H9 (cell line): ENCODE measurements around the gene UTF1. TPM values are rescaled to one million over a fixed set of nuclear protein-coding genes. Genes with fewer than 3 reads are reported as not detected.
A peak's percentile ranks its signal among the peaks of the same experiment; 100 is the strongest.

Source experiments
- DNase-seq: peaks from one replicate; pipeline ENCODE4 v3.0.0-alpha.2; 2017
- H2AFZ ChIP-seq: one replicate; pipeline ENCODE4 v1.6.1; 2013; ENCODE audit warnings: mild to moderate bottlenecking, low read length, control low read depth, moderate library complexity
- H2AK5ac ChIP-seq: 2 replicates; pipeline ENCODE4 v1.6.1; 2013; ENCODE audit warnings: low read length, control low read depth, mixed read lengths; ENCODE audit not compliant: insufficient read length
- H2BK120ac ChIP-seq: one replicate; pipeline ENCODE4 v1.6.1; 2013; ENCODE audit warnings: low read depth, mild to moderate bottlenecking, low read length, control low read depth, inconsistent platforms; ENCODE audit not compliant: poor library complexity, severe bottlenecking
- H2BK12ac ChIP-seq: 2 replicates; pipeline ENCODE4 v1.6.1; 2013; ENCODE audit warnings: low read length, control low read depth, mixed read lengths, low read depth; ENCODE audit not compliant: insufficient read length
- H2BK15ac ChIP-seq: 2 replicates; pipeline ENCODE4 v1.6.1; 2013; ENCODE audit warnings: low read depth, low read length, control low read depth
- H2BK20ac ChIP-seq: one replicate; pipeline ENCODE4 v1.6.1; 2013; ENCODE audit warnings: low read depth, mild to moderate bottlenecking, low read length, control low read depth, inconsistent platforms; ENCODE audit not compliant: poor library complexity, severe bottlenecking
- H2BK5ac ChIP-seq: 2 replicates; pipeline ENCODE4 v1.6.1; 2013; ENCODE audit warnings: low read length, control low read depth, mixed read lengths; ENCODE audit not compliant: insufficient read length
- H3K14ac ChIP-seq: 2 replicates; pipeline ENCODE4 v1.6.1; 2013; ENCODE audit warnings: low read length, control low read depth; ENCODE audit not compliant: insufficient read depth
- H3K18ac ChIP-seq: 2 replicates; pipeline ENCODE4 v1.6.1; 2013; ENCODE audit warnings: low read depth, mild to moderate bottlenecking, mixed read lengths, low read length, control low read depth; ENCODE audit not compliant: insufficient read length
- H3K23ac ChIP-seq: 2 replicates; pipeline ENCODE4 v1.6.1; 2013; ENCODE audit warnings: low read length, control low read depth, mixed read lengths, low read depth; ENCODE audit not compliant: insufficient read length
- H3K23me2 ChIP-seq: 2 replicates; pipeline ENCODE4 v1.6.1; 2013; ENCODE audit warnings: low read depth, mild to moderate bottlenecking, mixed read lengths, low read length, control low read depth; ENCODE audit not compliant: insufficient read length, poor library complexity, severe bottlenecking
- H3K27ac ChIP-seq: 2 replicates; pipeline ENCODE4 v1.5.1; 2013; ENCODE audit warnings: low read length, control low read depth, mixed read lengths, low read depth; ENCODE audit not compliant: insufficient read length
- H3K27me3 ChIP-seq: 2 replicates; pipeline ENCODE4 v1.6.1; 2013; ENCODE audit warnings: low read length, control low read depth, inconsistent platforms; ENCODE audit not compliant: insufficient read depth
- H3K4ac ChIP-seq: 2 replicates; pipeline ENCODE4 v1.6.1; 2013; ENCODE audit warnings: low read depth, mild to moderate bottlenecking, control low read depth, inconsistent platforms, low read length, moderate library complexity
- H3K4me1 ChIP-seq: 2 replicates; pipeline ENCODE4 v1.6.1; 2013; ENCODE audit warnings: low read length, control low read depth, inconsistent platforms; ENCODE audit not compliant: insufficient read depth
- H3K4me2 ChIP-seq: 2 replicates; pipeline ENCODE4 v1.6.1; 2013; ENCODE audit warnings: low read length, control low read depth, mixed read lengths; ENCODE audit not compliant: insufficient read length, insufficient read depth
- H3K56ac ChIP-seq: 2 replicates; pipeline ENCODE4 v1.6.1; 2013; ENCODE audit warnings: low read depth, mild to moderate bottlenecking, mixed read lengths, low read length, control low read depth; ENCODE audit not compliant: insufficient read length
- H3K79me1 ChIP-seq: 2 replicates; pipeline ENCODE4 v1.6.1; 2013; ENCODE audit warnings: low read depth, mild to moderate bottlenecking, moderate library complexity, low read length, control low read depth, inconsistent platforms; ENCODE audit not compliant: insufficient read depth, poor library complexity, severe bottlenecking
- H3K79me2 ChIP-seq: 2 replicates; pipeline ENCODE4 v1.6.1; 2013; ENCODE audit warnings: low read length, control low read depth, inconsistent platforms; ENCODE audit not compliant: insufficient read depth
- H3K9ac ChIP-seq: 2 replicates; pipeline ENCODE4 v1.6.1; 2013; ENCODE audit warnings: low read length, control low read depth, mixed read lengths; ENCODE audit not compliant: insufficient read length; ENCODE audit errors: extremely low read depth
- H3K9me3 ChIP-seq: one replicate; pipeline ENCODE4 v1.6.1; 2013; ENCODE audit warnings: low read depth, low read length, inconsistent platforms; ENCODE audit not compliant: control insufficient read depth
- H3T11ph ChIP-seq: one replicate; pipeline ENCODE4 v1.6.1; 2013; ENCODE audit warnings: mild to moderate bottlenecking, low read length, control low read depth, inconsistent platforms
- H4K20me1 ChIP-seq: one replicate; pipeline ENCODE4 v1.6.1; 2013; ENCODE audit not compliant: control insufficient read depth, insufficient read length, insufficient read depth
- H4K5ac ChIP-seq: 2 replicates; pipeline ENCODE4 v1.6.1; 2013; ENCODE audit warnings: low read depth, mild to moderate bottlenecking, mixed read lengths, low read length, control low read depth; ENCODE audit not compliant: insufficient read length
- H4K8ac ChIP-seq: replicated peaks from 2 replicates; pipeline ENCODE4 v1.6.1; 2013; ENCODE audit warnings: low read length, control low read depth, mixed read lengths, low read depth; ENCODE audit not compliant: insufficient read length
- H4K91ac ChIP-seq: 2 replicates; pipeline ENCODE4 v1.6.1; 2013; ENCODE audit warnings: low read depth, mild to moderate bottlenecking, moderate library complexity, mixed read lengths, low read length, control low read depth; ENCODE audit not compliant: insufficient read length
- H3K27ac Mint-ChIP-seq, 3 experiments: 2 replicates in 2 of 3; 3 replicates in 1 of 3; pipeline ENCODE4 v1.8.0; 2020 to 2021; ENCODE audit warnings: mixed read lengths in 3 of 3, mild to moderate bottlenecking in 1 of 3, moderate library complexity in 1 of 3
- H3K27me3 Mint-ChIP-seq: 2 replicates; pipeline ENCODE4 v1.8.0; 2021; ENCODE audit warnings: low read depth, mild to moderate bottlenecking, moderate library complexity, mixed read lengths
- H3K36me3 Mint-ChIP-seq, 3 experiments: 2 replicates in 2 of 3; 3 replicates in 1 of 3; pipeline ENCODE4 v1.8.0; 2020 to 2021; ENCODE audit warnings: low read depth in 3 of 3, mixed read lengths in 3 of 3; ENCODE audit not compliant: insufficient read depth in 1 of 3
- H3K4me1 Mint-ChIP-seq, 2 experiments: 2 replicates each; pipeline ENCODE4 v1.8.0; 2020; ENCODE audit warnings: mixed read lengths in 2 of 2
- H3K4me3 Mint-ChIP-seq, 2 experiments: 2 replicates in 1 of 2; 3 replicates in 1 of 2; pipeline ENCODE4 v1.8.0; 2020 to 2021; ENCODE audit warnings: mild to moderate bottlenecking in 2 of 2, mixed read lengths in 2 of 2, moderate library complexity in 1 of 2
- H3K9me3 Mint-ChIP-seq, 2 experiments: 2 replicates in 1 of 2; 3 replicates in 1 of 2; pipeline ENCODE4 v1.8.0; 2020; ENCODE audit warnings: mild to moderate bottlenecking in 2 of 2, mixed read lengths in 2 of 2, moderate library complexity in 1 of 2
- CTCF ChIP-seq: fragments of 200-600 bp; sonication (generic); conservative IDR thresholded peaks from 3 replicates; pipeline ENCODE4 v1.8.0; 2021; ENCODE audit warnings: antibody characterized with exemption, mild to moderate bottlenecking
- WGBS: extraction: QIAGEN DNeasy Blood & Tissue Kit; methylation state at CpG from one replicate; pipeline ENCODE4 v1.1.7; 2013; ENCODE audit warnings: missing lambda C conversion rate, low lambda C conversion rate, mixed read lengths; ENCODE audit not compliant: insufficient read length; ENCODE audit errors: extremely low coverage; 5-methylcytosine and 5-hydroxymethylcytosine counted together
- total RNA-seq: library from RNA; stranded (reverse); gene quantifications from 2 replicates; pipeline ENCODE4 v1.2.1, GENCODE V29; 2021

The UTF1 gene
- total RNA-seq, 1 experiment from 2014 or later, result 31.5 TPM

DNA sequence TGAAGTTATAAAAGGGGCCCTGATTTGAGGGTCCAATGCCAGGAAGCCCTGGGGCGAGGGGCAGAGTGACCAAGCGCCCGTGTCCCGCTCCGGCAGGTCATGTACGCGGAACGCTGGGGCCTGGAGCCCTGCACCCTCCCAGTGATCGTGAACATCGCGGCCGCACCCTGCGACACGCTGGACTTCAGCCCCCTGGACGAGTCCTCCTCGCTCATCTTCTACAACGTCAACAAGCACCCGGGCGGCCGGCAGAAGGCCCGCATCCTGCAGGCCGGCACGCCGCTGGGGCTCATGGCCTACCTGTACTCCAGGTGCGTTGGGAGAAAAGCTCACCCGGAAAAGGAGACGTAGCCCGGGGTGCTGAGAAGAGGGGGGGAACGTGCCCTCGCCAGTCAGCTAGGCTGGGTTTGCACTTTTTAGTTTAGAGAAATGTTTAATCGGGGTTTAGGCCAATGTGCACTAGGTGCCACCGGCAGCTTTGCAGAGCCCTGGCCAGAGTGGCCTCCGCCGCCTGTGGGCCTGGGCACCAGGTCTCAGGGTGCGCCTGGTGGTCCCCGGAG is 22.9 kb upstream of the UTF1 start:
- no peaks in the 10 kb centered on the region for H3K4me1 Mint-ChIP-seq
- no peak for TF ChIP-seq CTCF
- no CpG with 5 or more reads among the region's 36 CpGs for WGBS

More for the DNA sequence above, 22.9 kb upstream of the UTF1 start:
- Histone ChIP-seq H2BK15ac (no peak overlapping the region), H4K20me1 (no peaks in the 10 kb centered on the region), H3K4me1 (no peaks in the 10 kb centered on the region), H4K8ac (no peak overlapping the region), H2BK5ac (no peak overlapping the region), H3K9ac (no peak overlapping the region), H3K27me3 (no peaks in the 10 kb centered on the region), H2AK5ac (no peak overlapping the region), H3K9me3 (no peaks in the 10 kb centered on the region), H3K4me2 (no peak overlapping the region), H3K23ac (no peak overlapping the region), H3K79me1 (no peaks in the 10 kb centered on the region), H3K23me2 (no peaks in the 10 kb centered on the region), H3K4ac (no peak overlapping the region), H4K5ac (no peak overlapping the region), H2BK120ac (no peak overlapping the region), H2BK12ac (no peak overlapping the region), H3K18ac (no peak overlapping the region), H3K27ac (no peak overlapping the region), H2BK20ac (no peak overlapping the region), H3K79me2 (no peaks in the 10 kb centered on the region), H3K56ac (no peak overlapping the region), H3K14ac (no peak overlapping the region; the same call in 1 of the 2 replicates), H4K91ac (no peak overlapping the region), H3T11ph (no peak overlapping the region), H2AFZ (no peak overlapping the region)
- no peaks in the 10 kb centered on the region for H3K9me3 Mint-ChIP-seq
- H3K36me3 Mint-ChIP-seq, result peaks cover 0 to 9% (median 3%) of the 10 kb centered on the region in 3 experiments; a peak in 4 of 7 replicates
- H3K4me3 Mint-ChIP-seq, result no peak overlapping the region
- 0 out of 7 replicates have a peak overlapping the region, but pooled peaks of 1 of the 3 experiments have one; percentile 44 for H3K27ac Mint-ChIP-seq
- H3K27me3 Mint-ChIP-seq, result no peaks in the 10 kb centered on the region; the same call in none of the 2 replicates
- DNase-seq, result no peak
